B cell (primary cell): ENCODE results near the gene TBC1D1.

ENCODE experiments used
- CTCF ChIP-seq: fragments of 200-600 bp; IDR thresholded peaks from one replicate; pipeline ENCODE4 v1.8.0; 2022; ENCODE audit warnings: antibody characterized with exemption, mild to moderate bottlenecking
- EZH2 ChIP-seq: IDR thresholded peaks from 2 replicates; pipeline ENCODE4 v1.6.1; 2012; ENCODE audit warnings: borderline replicate concordance, low read depth, mild to moderate bottlenecking, moderate library complexity, low read length; ENCODE audit not compliant: insufficient read depth, poor library complexity, severe bottlenecking

DNA sequence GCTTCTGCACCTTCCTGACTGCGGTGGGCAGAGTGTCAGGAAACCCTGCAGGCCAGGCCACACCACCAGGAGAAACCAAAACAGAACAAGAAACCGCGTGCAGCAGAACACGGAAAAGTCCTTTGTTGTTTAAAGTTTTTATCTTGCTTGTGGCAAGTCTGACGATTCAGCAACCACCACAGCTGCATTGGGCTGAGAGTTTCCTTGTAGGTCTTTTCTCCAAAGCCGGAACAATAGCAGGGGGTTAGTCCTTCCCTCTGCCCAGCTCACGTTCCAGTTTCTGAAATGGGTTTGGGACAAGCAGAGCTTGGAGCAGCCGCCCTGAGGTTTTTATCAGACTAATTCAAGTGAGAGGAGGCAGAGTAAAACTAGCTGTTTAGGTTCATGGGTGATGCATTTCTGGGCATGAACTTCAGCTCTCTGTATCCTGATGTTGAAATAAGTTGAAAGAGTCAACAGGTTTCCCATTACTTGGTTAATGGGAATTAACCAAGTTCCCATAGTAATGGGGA lies 286.2 kb downstream of the TBC1D1 start:
- TF ChIP-seq CTCF (no peak), EZH2 (no peak)
